Measurements from ENCODE around the gene GRID1.

- no peak for TF ChIP-seq CTCF (IDR thresholded peaks at IDR 0.05; ENCODE audit: low read length)
- TF ChIP-seq EZH2phosphoT487 (IDR thresholded peaks at IDR 0.05; ENCODE audit: low read length), result no peak
Measured at GRCh38 chr10:86314616-86315548, 51.7 kb downstream of the GRID1 start.
